ENCODE data around the gene WWOX.

WWOX gene

DNA sequence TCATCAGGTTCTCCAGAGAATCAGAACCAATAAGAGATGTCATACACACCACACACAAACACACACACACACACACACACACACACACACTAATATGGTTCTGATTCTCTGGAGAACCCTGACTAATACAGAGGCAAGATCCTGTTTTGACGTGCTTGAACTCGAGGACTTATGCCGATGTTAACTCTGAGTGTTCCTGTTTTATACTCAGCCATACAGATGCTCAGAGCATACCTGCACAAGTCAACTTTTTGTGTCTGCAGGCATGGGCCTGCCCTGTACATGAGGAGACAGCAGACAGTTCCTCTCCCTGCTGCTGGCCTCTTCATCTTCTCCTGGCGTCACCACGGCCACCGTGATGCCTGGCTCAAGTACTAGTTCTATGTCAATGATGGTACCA lies 635.9 kb downstream of the WWOX start:
- Histone ChIP-seq H3K4me3 (IDR thresholded peaks at IDR 0.05; ENCODE audit: insufficient read depth, low read depth, low read length) (no peak overlapping the region), H3K79me2 (ENCODE audit: insufficient read depth, low read depth) (no peaks in the 10 kb centered on the region), H3K9ac (no peak overlapping the region), H3K36me3 (ENCODE audit: insufficient read depth) (no peaks in the 10 kb centered on the region), H4K20me1 (ENCODE audit: insufficient read depth) (no peaks in the 10 kb centered on the region), H3K27ac (no peak overlapping the region), H3K4me2 (no peak overlapping the region), H3K4me1 (ENCODE audit: low read depth, poor library complexity, severe bottlenecking) (no peaks in the 10 kb centered on the region), H3K27me3 (ENCODE audit: insufficient read depth, low read depth) (no peaks in the 10 kb centered on the region), H2AFZ (ENCODE audit: low read depth) (no peak overlapping the region)
- TF ChIP-seq, protein P1, sequence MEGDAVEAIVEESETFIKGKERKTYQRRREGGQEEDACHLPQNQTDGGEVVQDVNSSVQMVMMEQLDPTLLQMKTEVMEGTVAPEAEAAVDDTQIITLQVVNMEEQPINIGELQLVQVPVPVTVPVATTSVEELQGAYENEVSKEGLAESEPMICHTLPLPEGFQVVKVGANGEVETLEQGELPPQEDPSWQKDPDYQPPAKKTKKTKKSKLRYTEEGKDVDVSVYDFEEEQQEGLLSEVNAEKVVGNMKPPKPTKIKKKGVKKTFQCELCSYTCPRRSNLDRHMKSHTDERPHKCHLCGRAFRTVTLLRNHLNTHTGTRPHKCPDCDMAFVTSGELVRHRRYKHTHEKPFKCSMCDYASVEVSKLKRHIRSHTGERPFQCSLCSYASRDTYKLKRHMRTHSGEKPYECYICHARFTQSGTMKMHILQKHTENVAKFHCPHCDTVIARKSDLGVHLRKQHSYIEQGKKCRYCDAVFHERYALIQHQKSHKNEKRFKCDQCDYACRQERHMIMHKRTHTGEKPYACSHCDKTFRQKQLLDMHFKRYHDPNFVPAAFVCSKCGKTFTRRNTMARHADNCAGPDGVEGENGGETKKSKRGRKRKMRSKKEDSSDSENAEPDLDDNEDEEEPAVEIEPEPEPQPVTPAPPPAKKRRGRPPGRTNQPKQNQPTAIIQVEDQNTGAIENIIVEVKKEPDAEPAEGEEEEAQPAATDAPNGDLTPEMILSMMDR (conservative IDR thresholded peaks at IDR 0.05; ENCODE audit: low read depth, low read length) = no peak

DNA sequence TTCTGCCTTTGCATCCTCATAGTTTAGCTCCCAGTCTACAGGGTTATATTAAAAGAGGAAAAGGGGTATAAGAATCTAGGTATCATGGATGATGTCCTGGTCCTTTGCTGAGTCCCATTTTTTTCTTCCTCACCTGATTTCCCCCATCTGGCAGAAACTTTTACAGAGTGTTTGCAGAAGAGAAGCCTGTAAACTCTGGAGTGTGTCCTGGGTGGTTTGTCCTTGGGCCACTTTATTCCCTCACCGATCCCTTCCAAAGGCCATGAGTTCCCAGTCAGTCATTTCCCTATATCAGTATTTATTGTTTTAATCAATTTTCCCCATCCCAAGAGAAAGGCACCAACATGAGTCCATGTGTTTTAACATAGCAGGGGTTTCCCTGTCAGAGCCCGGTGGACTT lies 638.2 kb downstream of the WWOX start:
- H3K4me1 ChIP-seq (ENCODE audit: low read depth, poor library complexity, severe bottlenecking) = no peaks in the 10 kb centered on the region

DNA sequence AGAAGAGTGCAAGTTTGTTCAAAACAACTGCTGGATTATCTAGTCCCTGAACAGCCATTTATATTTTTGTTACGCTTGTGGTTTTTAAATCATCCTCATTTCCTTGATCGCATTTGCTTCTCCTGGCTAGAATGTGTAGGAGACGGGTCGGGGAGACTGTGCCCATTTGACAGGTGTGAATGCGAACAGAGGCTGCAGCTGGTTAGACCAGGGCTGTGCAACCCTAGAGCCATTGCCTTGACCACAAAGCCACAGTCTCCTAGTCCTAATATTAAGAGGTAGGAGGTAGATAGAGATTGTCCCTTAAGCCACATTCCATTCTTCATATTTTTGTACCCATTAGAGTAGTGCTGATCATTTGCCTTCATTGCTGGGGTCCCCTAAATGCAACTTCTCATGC lies 639.1 kb downstream of the WWOX start:
- no peak overlapping the region for H3K4me2 ChIP-seq
- H2AFZ ChIP-seq (ENCODE audit: low read depth) = no peak overlapping the region
- no peaks in the 10 kb centered on the region for H4K20me1 ChIP-seq (ENCODE audit: insufficient read depth)
- H3K4me3 ChIP-seq (IDR thresholded peaks at IDR 0.05; ENCODE audit: insufficient read depth, low read depth, low read length) = no peak overlapping the region
- H3K27ac ChIP-seq = no peak overlapping the region
- no peaks in the 10 kb centered on the region for H3K36me3 ChIP-seq (ENCODE audit: insufficient read depth)
- H3K4me1 ChIP-seq (ENCODE audit: low read depth, poor library complexity, severe bottlenecking) = no peaks in the 10 kb centered on the region
- H3K9ac ChIP-seq = no peak overlapping the region
- no peaks in the 10 kb centered on the region for H3K27me3 ChIP-seq (ENCODE audit: insufficient read depth, low read depth)
- no peaks in the 10 kb centered on the region for H3K79me2 ChIP-seq (ENCODE audit: insufficient read depth, low read depth)
- TF ChIP-seq, protein P1 (conservative IDR thresholded peaks at IDR 0.05; ENCODE audit: low read depth, low read length) = no peak

More for the DNA sequence above, 638.2 kb downstream of the WWOX start:
- Histone ChIP-seq H3K4me2 (no peak overlapping the region), H3K79me2 (ENCODE audit: insufficient read depth, low read depth) (no peaks in the 10 kb centered on the region), H3K9ac (no peak overlapping the region), H4K20me1 (ENCODE audit: insufficient read depth) (no peaks in the 10 kb centered on the region), H3K27me3 (ENCODE audit: insufficient read depth, low read depth) (no peaks in the 10 kb centered on the region), H3K4me3 (IDR thresholded peaks at IDR 0.05; ENCODE audit: insufficient read depth, low read depth, low read length) (no peak overlapping the region), H3K36me3 (ENCODE audit: insufficient read depth) (no peaks in the 10 kb centered on the region), H3K27ac (no peak overlapping the region), H2AFZ (ENCODE audit: low read depth) (no peak overlapping the region)
- TF ChIP-seq, protein P1 (conservative IDR thresholded peaks at IDR 0.05; ENCODE audit: low read depth, low read length) = no peak

DNA sequence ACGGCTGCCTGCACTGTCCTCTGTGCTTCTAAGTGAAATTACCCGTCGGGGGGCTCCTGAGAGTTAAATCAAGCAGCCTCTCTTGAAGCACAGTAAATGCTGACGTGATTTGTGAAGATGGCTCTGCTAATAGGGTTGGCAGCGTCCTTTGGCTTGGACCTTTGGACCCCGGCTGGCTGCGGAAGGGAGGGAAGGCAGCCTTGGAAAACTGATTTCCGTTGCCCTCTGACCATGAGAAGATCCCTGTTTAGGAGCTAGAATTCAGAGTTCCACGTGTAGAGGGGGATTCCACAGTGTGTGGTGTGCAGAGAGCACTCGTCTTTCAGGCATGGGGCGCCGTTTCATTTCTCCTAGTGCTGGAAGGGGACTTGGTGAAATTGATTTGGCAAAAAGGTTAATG lies 640.8 kb downstream of the WWOX start:
- Histone ChIP-seq H3K36me3 (ENCODE audit: insufficient read depth) (no peaks in the 10 kb centered on the region), H2AFZ (ENCODE audit: low read depth) (no peak overlapping the region), H3K4me3 (IDR thresholded peaks at IDR 0.05; ENCODE audit: insufficient read depth, low read depth, low read length) (no peak overlapping the region), H3K27ac (no peak overlapping the region), H3K79me2 (ENCODE audit: insufficient read depth, low read depth) (no peaks in the 10 kb centered on the region), H3K27me3 (ENCODE audit: insufficient read depth, low read depth) (no peaks in the 10 kb centered on the region), H4K20me1 (ENCODE audit: insufficient read depth) (no peaks in the 10 kb centered on the region), H3K4me2 (no peak overlapping the region), H3K4me1 (ENCODE audit: low read depth, poor library complexity, severe bottlenecking) (no peaks in the 10 kb centered on the region), H3K9ac (no peak overlapping the region)
- TF ChIP-seq, protein P1 (conservative IDR thresholded peaks at IDR 0.05; ENCODE audit: low read depth, low read length) = no peak

Data from KMS-11 (cell line).